SK-N-SH treated with all-trans-retinoic acid at 6 μM for 48 hours (cell line): ENCODE measurements around the gene CMIP.

Source experiments
- ARNTL ChIP-seq: fragments of 450-650 bp; formaldehyde crosslinking; IDR thresholded peaks from 2 replicates; pipeline ENCODE4 v1.5.0; 2020; ENCODE audit warnings: low read depth, mild to moderate bottlenecking, moderate library complexity, borderline replicate concordance
- ESRRG ChIP-seq: fragments of 250-450 bp; sonication (Bioruptor Pico); IDR thresholded peaks from 2 replicates; pipeline ENCODE4 v1.6.1; 2021; ENCODE audit warnings: mild to moderate bottlenecking
- GLIS3 ChIP-seq: fragments of 250-450 bp; sonication (Bioruptor Pico); IDR thresholded peaks from 2 replicates; pipeline ENCODE4 v1.5.0; 2020; ENCODE audit warnings: mild to moderate bottlenecking, moderate library complexity
- ISL1 ChIP-seq: fragments of 250-450 bp; sonication (Bioruptor Pico); IDR thresholded peaks from 2 replicates; pipeline ENCODE4 v2.1.2; 2022; ENCODE audit warnings: mild to moderate bottlenecking, moderate library complexity
- OSR1 ChIP-seq: fragments of 250-450 bp; sonication (Bioruptor Pico); IDR thresholded peaks from 2 replicates; pipeline ENCODE4 v1.8.0; 2022; ENCODE audit warnings: moderate library complexity, mild to moderate bottlenecking, inconsistent platforms
- SNAI2 ChIP-seq: fragments of 250-450 bp; sonication (Bioruptor Pico); IDR thresholded peaks from 2 replicates; pipeline ENCODE4 v1.5.0; 2020; ENCODE audit warnings: mild to moderate bottlenecking, moderate library complexity
- ZFP3 ChIP-seq: fragments of 250-450 bp; sonication (Bioruptor Pico); IDR thresholded peaks from 2 replicates; pipeline ENCODE4 v1.5.0; 2020; ENCODE audit warnings: mild to moderate bottlenecking, moderate library complexity
- ZFP30 ChIP-seq: fragments of 450-650 bp; formaldehyde crosslinking; IDR thresholded peaks from 2 replicates; pipeline ENCODE4 v1.5.0; 2022; ENCODE audit warnings: mild to moderate bottlenecking, moderate library complexity
- ZNF565 ChIP-seq: fragments of 450-650 bp; formaldehyde crosslinking; conservative IDR thresholded peaks from 2 replicates; pipeline ENCODE4 v1.5.0; 2020; ENCODE audit warnings: low read depth, mild to moderate bottlenecking, moderate library complexity
- ZNF70 ChIP-seq: fragments of 450-650 bp; formaldehyde crosslinking; IDR thresholded peaks from 2 replicates; pipeline ENCODE4 v1.5.0; 2020; ENCODE audit warnings: mild to moderate bottlenecking, moderate library complexity
- TF ChIP-seq, protein P1 (sequence below): fragments of 250-450 bp; sonication (Bioruptor Pico); IDR thresholded peaks from 2 replicates; pipeline ENCODE4 v1.5.1; 2020; ENCODE audit warnings: low read depth, mild to moderate bottlenecking, moderate library complexity
- TF ChIP-seq, protein P2 (sequence below): fragments of 250-450 bp; sonication (Bioruptor Pico); IDR thresholded peaks from 2 replicates; pipeline ENCODE4 v1.8.0; 2020; ENCODE audit warnings: mild to moderate bottlenecking, moderate library complexity, borderline replicate concordance
- TF ChIP-seq, protein P3 (sequence below): fragments of 250-450 bp; sonication (Bioruptor Pico); IDR thresholded peaks from 2 replicates; pipeline ENCODE4 v1.5.1; 2021; ENCODE audit warnings: mild to moderate bottlenecking, moderate library complexity
- TF ChIP-seq, protein P4 (sequence below): fragments of 250-450 bp; sonication (Bioruptor Pico); IDR thresholded peaks from 2 replicates; pipeline ENCODE4 v1.8.0; 2021; ENCODE audit warnings: low read depth, mild to moderate bottlenecking, moderate library complexity, borderline replicate concordance

DNA sequence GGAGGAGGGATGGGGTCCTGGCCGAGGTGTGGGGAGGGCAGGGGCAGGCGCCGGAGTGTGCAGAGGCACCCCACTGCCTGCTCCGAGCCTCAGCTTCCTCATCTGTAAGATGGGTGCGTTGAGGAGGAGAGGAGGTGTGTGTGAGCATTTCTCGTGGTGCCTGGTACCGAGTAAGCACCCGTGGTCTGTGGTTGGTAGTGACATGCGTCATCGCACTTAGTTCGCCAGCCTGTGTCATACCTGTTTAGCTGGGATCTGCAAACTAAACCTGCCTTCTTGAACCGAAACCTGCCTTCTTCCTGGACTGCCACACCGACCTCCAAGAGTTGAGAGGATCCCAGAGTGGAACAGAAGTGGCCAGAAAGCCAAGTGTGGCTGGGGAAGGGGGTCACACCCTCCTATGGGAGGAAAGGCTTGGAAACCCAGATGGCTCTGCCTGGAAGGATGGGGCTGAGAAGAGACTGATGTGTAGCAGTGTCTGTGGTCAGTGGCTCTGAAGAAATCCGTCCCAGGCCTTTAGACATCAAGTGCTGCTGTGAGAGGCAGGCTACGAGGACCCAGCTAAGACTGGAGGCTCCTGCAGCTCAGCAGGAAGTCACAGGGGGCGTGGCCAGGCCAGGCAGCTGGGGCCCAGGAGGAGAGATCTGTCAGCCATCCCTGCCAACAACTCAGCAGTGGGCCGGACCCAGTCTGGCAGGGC lies 171.9 kb downstream of the CMIP start:
- no peak for TF ChIP-seq ESRRG (CRISPR knock-in tag)
- TF ChIP-seq, protein P1, sequence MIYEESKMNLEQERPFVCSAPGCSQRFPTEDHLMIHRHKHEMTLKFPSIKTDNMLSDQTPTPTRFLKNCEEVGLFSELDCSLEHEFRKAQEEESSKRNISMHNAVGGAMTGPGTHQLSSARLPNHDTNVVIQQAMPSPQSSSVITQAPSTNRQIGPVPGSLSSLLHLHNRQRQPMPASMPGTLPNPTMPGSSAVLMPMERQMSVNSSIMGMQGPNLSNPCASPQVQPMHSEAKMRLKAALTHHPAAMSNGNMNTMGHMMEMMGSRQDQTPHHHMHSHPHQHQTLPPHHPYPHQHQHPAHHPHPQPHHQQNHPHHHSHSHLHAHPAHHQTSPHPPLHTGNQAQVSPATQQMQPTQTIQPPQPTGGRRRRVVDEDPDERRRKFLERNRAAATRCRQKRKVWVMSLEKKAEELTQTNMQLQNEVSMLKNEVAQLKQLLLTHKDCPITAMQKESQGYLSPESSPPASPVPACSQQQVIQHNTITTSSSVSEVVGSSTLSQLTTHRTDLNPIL (CRISPR knock-in tag): no peak
- no peak for TF ChIP-seq SNAI2 (CRISPR knock-in tag)
- no peak for TF ChIP-seq ARNTL
- TF ChIP-seq, protein P2, sequence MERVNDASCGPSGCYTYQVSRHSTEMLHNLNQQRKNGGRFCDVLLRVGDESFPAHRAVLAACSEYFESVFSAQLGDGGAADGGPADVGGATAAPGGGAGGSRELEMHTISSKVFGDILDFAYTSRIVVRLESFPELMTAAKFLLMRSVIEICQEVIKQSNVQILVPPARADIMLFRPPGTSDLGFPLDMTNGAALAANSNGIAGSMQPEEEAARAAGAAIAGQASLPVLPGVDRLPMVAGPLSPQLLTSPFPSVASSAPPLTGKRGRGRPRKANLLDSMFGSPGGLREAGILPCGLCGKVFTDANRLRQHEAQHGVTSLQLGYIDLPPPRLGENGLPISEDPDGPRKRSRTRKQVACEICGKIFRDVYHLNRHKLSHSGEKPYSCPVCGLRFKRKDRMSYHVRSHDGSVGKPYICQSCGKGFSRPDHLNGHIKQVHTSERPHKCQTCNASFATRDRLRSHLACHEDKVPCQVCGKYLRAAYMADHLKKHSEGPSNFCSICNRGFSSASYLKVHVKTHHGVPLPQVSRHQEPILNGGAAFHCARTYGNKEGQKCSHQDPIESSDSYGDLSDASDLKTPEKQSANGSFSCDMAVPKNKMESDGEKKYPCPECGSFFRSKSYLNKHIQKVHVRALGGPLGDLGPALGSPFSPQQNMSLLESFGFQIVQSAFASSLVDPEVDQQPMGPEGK (CRISPR knock-in tag): no peak
- TF ChIP-seq, protein P3, sequence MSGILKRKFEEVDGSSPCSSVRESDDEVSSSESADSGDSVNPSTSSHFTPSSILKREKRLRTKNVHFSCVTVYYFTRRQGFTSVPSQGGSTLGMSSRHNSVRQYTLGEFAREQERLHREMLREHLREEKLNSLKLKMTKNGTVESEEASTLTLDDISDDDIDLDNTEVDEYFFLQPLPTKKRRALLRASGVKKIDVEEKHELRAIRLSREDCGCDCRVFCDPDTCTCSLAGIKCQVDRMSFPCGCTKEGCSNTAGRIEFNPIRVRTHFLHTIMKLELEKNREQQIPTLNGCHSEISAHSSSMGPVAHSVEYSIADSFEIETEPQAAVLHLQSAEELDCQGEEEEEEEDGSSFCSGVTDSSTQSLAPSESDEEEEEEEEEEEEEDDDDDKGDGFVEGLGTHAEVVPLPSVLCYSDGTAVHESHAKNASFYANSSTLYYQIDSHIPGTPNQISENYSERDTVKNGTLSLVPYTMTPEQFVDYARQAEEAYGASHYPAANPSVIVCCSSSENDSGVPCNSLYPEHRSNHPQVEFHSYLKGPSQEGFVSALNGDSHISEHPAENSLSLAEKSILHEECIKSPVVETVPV (CRISPR knock-in tag): no peak
- TF ChIP-seq ISL1 (CRISPR knock-in tag): no peak
- no peak for TF ChIP-seq OSR1 (CRISPR knock-in tag)
- no peak for TF ChIP-seq GLIS3 (CRISPR knock-in tag)
- no peak for TF ChIP-seq ZFP3
- TF ChIP-seq ZNF565 (CRISPR knock-in tag): no peak
- TF ChIP-seq ZNF70 (CRISPR knock-in tag): no peak
- TF ChIP-seq, protein P4, sequence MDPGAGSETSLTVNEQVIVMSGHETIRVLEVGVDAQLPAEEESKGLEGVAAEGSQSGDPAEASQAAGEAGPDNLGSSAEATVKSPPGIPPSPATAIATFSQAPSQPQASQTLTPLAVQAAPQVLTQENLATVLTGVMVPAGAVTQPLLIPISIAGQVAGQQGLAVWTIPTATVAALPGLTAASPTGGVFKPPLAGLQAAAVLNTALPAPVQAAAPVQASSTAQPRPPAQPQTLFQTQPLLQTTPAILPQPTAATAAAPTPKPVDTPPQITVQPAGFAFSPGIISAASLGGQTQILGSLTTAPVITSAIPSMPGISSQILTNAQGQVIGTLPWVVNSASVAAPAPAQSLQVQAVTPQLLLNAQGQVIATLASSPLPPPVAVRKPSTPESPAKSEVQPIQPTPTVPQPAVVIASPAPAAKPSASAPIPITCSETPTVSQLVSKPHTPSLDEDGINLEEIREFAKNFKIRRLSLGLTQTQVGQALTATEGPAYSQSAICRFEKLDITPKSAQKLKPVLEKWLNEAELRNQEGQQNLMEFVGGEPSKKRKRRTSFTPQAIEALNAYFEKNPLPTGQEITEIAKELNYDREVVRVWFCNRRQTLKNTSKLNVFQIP (CRISPR knock-in tag): no peak
- no peak for TF ChIP-seq ZFP30 (CRISPR knock-in tag)
